NK-92 treated with Interleukin-12 subunit alpha and Interleukin-12 subunit beta, amount 100 ng/mL, for 24 hours (cell line): ENCODE results near the gene HDHD5.

ENCODE experiments used
- DNase-seq: peaks from one replicate; lab custom pipeline; 2025; lab: John Stamatoyannopoulos, UW

HDHD5 gene

GRCh38 chr22:17105143-17106129 lies 53.6 kb downstream of the HDHD5 start:
- DNase-seq = no peak

- DNase-seq = no peak
Measured at GRCh38 chr22:17104336-17104935, 54.6 kb downstream of the HDHD5 start.

DNA sequence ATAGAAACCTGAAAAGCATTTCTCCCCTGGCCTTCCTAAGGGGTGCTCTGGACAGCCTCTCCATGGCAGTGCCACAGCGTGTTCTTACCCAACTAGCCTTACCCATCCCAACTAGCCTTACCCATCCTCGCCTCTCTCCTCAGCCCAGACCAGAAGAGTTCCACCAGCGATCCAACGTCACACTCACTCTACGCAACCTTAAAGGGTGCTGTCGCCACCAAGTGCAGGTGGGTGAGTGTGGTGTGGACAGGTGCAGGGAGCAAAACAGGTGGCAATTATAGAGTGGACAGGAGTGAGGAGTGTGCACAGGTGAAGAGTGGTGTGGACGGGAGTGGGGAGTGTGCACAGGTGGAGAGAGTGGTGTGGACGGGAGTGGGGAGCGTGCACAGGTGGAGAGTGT lies 55.7 kb downstream of the HDHD5 start:
- no peak for DNase-seq

DNA sequence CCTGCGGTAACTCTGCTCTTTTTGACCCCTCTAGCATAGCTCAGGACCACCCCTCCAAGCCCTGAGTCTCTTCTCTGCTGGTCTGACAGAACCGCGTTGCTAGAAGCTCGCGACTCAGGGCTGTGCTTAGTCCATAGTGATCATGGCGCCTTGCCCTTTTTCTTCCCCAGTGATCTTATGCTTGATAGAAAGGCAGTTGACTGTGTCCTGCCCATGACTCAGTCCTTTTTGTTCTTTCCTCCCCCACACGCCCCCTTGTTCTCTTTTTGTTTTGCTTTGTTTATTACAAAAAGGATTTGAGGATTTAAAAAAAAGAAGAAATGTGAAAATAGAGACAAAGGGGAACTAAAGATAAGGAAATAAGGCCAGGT lies 56.8 kb downstream of the HDHD5 start:
- DNase-seq = no peak

GRCh38 chr22:17101475-17102296 lies 57.4 kb downstream of the HDHD5 start:
- peak; percentile 42 for DNase-seq

- DNase-seq = no peak
Measured at GRCh38 chr22:17100621-17101020, 58.5 kb downstream of the HDHD5 start.

DNA sequence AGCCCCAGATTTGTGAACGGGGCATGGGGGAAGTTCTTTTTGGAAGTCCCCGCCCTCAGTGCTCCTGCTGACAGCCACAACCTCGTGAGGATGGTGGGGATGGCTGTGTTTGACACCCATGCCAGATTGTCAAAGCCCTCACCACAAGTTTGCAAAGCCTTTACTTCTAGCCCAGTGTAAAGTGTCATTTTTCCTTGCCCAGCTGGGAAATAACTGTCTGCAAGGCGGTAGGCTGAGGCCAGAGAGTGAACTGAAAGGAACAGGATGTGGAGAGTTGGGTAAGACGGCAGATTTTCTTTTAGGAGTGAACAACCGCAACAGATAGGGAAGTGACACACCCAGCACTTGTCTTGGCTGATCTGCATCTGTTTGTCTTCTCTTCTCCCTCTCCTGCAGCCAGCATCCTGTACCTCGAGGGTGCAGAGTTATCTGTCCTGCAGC lies 60.7 kb downstream of the HDHD5 start:
- DNase-seq = peak; percentile 77

DNA sequence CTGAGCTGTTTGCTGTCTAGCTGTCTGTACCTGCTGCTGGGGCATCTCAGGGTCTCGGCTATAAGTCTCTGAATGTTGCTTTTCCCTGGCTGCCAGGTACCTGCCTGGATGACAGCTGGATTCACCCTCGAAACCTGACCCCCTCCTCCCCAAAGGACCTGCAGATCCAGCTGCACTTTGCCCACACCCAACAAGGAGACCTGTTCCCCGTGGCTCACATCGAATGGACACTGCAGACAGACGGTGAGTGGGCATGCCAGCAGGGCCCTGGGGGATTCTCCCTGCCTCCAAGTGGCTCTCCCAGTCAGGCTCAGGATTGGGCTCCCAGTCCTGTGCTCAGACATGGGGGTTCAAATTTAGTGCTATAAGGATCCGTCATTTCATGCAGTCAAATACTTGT lies 61.4 kb downstream of the HDHD5 start:
- DNase-seq = no peak

GRCh38 chr22:17097062-17097461 lies 62.0 kb downstream of the HDHD5 start:
- DNase-seq = no peak

- no peak for DNase-seq
Measured at GRCh38 chr22:17096071-17096470, 63.0 kb downstream of the HDHD5 start.

- DNase-seq = no peak
Measured at GRCh38 chr22:17095538-17095937, 63.5 kb downstream of the HDHD5 start.

DNA sequence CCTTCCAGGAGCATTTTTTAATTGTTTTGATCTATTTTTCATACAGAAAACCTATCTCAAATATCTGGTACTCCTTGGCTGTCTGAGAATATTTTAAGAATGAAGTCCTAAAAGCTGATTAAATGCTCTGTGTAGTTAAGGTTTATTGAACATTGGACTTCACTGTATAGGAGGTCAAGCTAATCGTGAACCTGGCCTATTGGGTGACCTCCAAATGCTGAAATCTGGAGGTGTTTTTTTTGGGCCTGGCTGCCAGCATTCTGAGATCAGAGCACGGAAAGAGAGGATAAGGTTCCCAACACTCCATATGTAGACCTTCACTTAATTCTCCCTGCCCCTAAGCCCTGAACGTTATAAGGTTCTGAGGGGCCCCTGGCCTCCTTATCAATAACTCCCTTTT lies 66.0 kb downstream of the HDHD5 start:
- DNase-seq = no peak

DNA sequence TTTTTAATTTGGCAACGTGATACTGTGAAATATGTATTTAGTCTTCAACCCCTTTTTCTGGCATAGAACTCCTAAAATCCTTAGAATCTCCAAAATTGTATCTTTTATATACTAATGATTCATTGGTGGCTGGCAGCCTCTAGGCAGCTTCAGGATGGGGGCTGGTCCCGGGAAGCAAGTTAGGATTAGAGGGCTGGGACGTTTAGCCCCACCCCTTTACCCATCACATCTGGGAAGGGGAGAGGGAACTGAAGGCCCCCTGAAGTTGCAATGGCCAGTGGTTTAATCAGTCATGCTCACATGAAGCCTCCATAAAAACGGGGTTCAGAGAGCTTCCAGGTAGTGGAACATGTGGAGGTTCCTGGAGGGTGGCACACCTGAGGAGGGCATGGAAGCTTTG lies 67.2 kb downstream of the HDHD5 start:
- DNase-seq = no peak

DNA sequence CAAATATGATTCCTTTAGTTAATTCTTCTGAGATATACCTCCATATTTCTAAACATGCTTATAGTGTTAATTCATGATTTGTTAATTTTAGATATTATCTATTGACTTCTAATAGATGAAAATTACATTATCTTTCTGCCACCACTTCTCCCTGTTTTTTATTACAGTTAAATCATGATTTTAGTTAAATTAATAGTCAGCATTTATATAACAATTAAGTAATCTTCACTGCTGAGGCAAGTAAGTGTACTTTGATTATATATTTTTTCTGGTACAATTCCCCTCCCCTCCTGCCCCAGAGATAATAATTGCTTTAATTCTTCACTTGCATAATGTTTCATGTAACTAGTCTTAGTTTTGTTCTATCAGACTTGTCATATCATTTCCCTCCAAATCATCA lies 68.5 kb downstream of the HDHD5 start:
- no peak for DNase-seq
